GM19193 (cell line): ENCODE measurements around the gene SEMA3E.

Source experiments
- POLR2A ChIP-seq: IDR thresholded peaks from 4 replicates; pipeline ENCODE4 v1.6.1; 2011; ENCODE audit not compliant: insufficient read depth, insufficient read length; ENCODE audit errors: extremely low read depth

SEMA3E gene

GRCh38 chr7:83414947-83415346 is 234.0 kb downstream of the SEMA3E start:
- no peak for TF ChIP-seq POLR2A

DNA sequence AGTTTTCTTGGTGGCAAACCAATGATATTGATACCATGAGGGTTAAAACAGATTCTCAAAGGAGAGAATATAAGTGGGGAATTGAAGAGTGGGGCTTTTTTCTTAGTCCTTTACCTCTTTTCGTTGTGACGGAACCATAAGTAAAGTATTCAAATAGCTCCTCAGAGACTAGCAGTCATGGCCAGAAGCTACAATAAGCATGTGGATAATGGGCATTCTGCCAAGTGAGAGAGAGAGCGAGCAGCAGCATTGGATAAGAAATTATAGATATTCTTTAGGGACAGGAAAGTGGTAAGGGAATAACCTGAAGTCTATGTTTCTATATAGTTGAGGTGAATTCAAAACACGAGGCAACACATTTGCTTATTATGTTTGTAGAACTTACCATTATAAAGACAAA is 235.1 kb downstream of the SEMA3E start:
- no peak for TF ChIP-seq POLR2A

DNA sequence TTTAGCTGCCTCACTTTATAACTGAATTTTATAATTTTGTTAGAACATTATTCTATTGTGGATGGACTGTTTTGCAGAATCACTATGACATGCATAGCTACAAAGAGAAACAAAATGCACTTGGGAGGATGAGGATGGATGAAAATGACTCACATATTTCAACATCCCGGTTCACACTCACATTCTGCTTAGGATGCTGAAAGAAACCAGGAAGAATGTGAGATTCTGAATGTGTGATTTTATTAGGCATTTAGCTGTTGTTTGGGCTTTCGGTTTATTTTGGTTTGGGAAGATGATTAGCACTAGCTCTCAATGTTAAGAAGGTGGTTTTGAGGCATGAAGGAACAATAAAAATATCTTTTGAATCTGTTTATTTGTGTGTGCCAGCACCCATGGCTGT is 235.5 kb downstream of the SEMA3E start:
- no peak for TF ChIP-seq POLR2A

DNA sequence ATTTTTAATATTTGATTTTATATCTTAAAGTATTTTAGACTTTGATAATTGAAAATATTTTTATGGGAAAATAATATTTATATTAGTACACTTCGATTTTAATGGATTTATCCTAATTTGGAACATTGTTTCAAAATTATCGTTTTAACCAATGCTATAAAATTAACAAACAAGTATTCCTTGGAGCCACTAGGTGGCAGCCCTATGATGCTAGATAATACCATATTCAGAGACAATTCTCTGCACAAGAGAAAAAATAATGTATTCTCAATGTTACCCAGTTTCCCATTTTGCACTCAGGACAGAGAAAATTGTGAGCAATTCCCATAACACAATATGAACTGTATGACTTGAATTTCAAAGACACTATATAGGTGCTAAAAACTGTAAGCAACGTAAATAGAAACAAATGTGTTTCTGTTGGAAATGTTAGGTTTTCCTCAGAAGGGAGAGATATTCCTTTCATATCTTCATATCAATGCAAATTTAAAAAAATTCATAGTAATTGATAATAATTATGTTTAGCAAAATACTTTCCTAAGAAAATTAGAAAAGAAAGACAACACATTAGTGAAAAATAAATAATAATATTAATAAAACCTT is 237.8 kb downstream of the SEMA3E start:
- no peak for TF ChIP-seq POLR2A

DNA sequence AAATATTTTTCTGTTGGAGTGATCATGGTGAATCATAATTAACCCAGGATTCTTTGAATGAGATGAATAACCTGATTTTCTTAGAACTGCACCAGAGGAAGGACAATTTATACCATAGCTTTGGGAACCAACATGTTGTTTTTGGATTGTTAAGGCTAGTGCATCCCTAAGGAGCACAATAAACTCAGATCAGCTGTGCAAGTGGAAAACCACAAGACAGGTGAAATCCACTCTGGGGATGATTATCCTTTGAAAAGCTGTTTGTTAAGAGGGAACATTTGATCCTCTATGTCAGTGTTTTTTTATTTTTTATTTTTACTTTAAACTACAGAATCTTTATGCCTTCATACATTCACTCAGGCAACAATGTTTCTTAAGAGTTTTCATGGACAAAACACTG is 254.2 kb downstream of the SEMA3E start:
- TF ChIP-seq POLR2A = no peak

- no peak for TF ChIP-seq POLR2A
Observed at GRCh38 chr7:83388436-83388835, 260.5 kb downstream of the SEMA3E start.

DNA sequence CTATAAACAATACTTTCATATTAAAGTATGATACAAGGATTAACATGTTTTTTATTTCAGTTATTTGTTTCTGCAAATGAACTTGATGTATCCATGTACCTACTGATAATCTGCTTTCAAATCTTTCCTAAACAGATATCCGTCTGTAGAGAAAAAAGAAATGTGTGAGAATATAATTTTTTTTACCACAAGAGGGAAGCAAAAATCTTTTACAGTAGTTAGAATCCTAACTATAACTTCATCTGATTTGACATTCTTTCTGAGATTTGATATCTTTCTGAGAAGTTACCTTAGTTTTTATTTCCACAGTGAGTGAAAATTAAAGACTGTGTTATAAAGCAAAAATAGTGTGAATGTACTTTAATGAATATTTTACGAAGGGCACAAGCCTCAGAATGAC is 282.3 kb downstream of the SEMA3E start:
- TF ChIP-seq POLR2A = no peak

DNA sequence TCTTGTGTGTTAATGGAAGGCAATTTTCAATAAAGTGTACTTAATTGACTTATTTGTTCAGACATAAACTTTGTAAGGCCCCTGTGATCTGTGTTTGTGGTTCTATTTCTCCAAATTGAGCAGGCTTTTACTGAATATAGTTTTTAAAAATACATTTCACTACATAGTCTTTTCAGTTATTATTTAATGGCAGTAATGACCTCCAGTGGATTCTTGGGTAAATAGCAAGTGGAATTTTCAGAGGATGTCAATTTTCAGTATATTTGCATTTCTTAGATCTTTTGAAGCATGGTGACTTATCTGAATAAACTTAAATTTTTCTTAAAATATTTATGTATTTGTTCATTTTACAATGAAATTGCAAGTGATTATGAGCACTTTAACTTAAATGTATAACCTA is 283.2 kb downstream of the SEMA3E start:
- no peak for TF ChIP-seq POLR2A

DNA sequence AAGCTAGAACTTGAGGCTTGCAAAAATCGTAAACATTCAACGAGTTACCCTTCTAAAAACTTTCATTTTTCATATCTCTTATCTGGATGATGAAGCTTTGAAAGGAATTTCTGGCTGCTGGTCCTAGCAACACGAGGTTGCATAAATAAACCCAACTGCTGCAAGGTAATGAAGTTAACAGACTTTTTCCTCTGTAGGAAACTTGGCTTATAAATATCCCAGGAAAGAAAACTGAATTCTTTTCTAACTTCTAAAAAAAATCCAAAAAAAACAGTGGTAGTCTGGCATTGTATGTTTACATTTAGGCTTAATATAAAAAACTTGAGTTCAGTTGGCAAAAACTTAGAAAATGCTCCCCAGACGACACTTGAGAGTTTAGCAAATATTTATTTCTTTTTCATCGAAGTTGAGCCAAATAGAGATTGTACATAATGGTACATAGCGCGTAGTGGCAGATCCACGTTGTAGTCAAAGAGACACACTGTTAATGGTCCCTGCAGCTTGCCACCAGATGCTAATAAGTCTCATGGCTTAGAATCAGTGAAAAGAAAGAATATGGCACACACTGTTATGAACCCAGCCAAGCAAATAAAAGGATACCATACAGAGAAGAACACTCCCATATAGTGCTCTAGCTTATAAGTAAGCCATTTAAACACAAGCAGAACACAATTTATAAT is 285.9 kb downstream of the SEMA3E start:
- TF ChIP-seq POLR2A = no peak

- TF ChIP-seq POLR2A = no peak
Observed at GRCh38 chr7:83359108-83359507, 289.8 kb downstream of the SEMA3E start.

DNA sequence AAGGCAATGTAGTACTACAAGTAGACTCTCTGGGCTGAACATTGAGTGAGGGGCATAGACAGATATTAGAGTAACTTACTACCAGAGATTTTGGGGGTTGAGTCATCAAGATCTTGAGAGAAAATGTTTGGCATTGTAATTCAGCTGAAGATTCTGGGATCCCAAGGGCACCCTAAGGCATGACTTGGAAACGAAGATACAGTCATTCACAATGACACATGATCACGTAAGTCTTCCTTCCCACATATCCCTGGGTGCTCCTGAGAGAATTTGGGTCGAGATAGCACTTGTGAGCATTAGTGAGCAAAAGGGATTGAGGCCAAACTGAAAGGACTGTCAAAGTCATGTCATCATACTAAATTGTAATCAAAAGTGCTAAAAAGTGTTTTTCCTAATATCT is 293.8 kb downstream of the SEMA3E start:
- no peak for TF ChIP-seq POLR2A

GRCh38 chr7:83347945-83348444 is 300.9 kb downstream of the SEMA3E start:
- no peak for TF ChIP-seq POLR2A

GRCh38 chr7:83339907-83340306 is 309.0 kb downstream of the SEMA3E start:
- TF ChIP-seq POLR2A = no peak

DNA sequence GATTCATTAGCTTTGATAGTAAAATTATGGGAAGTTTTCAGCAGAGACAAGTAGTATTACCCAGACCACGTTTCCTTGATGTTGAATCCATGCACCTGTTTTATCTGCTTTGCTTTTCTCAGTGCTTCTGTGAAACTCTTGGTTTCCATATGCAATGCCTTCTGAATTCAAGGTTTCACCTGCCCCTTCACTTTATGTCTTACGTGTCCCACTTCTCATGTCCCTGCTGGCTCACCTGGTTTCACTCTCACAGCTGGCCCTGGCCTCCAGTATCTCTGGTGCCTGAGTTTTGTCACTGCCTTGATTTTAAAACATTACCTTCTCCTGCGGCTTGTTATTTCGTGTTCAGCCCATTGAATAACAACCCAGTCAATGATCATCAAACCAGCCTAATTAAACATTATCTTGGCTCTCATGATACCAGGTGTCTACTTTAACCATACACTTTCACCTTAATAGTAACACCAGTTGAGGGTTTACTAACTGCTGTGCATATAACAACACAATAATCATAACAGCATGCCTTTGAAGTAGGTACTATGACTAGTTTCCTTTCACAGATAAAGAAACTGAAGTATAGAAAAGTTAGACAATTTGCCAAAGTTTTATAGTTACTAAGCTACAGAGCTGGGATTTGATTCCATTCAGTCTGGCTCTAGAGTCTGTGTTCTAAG is 310.5 kb downstream of the SEMA3E start:
- TF ChIP-seq POLR2A = no peak

GRCh38 chr7:83337050-83337449 is 311.9 kb downstream of the SEMA3E start:
- no peak for TF ChIP-seq POLR2A

GRCh38 chr7:83326223-83326622 is 322.7 kb downstream of the SEMA3E start:
- TF ChIP-seq POLR2A = no peak
